AG04450 (cell line): ENCODE measurements around the gene NOTCH1. TPM values are rescaled to one million over a fixed set of nuclear protein-coding genes. Genes with fewer than 3 reads are reported as not detected.

Experiments used
- CTCF ChIA-PET: fragments of 300-600, 350-600 bp; formaldehyde crosslinking; extraction: SDS; loops from one replicate; lab custom pipeline; 2022; ENCODE audit warnings: antibody characterized with exemption, inconsistent platforms; lab: Charles Lee
- POLR2A ChIA-PET: fragments of 350-600 bp; formaldehyde crosslinking; extraction: SDS; loops from one replicate; lab custom pipeline; 2021; ENCODE audit warnings: antibody characterized with exemption, inconsistent platforms; lab: Yijun Ruan, JAX
- DNase-seq: peaks from one replicate; pipeline ENCODE4 v3.0.0-alpha.2; 2011; ENCODE audit warnings: low read depth, low spot score
- H3K27ac ChIP-seq: one replicate; pipeline ENCODE4 v1.5.1; 2012; ENCODE audit warnings: low read depth, low read length, control low read depth
- H3K27me3 ChIP-seq: one replicate; pipeline ENCODE4 v1.6.0; 2012; ENCODE audit warnings: low read length; ENCODE audit not compliant: control insufficient read depth, insufficient read depth
- H3K4me3 ChIP-seq: 2 replicates; pipeline ENCODE4 v1.5.1; 2011; ENCODE audit warnings: mild to moderate bottlenecking, low read depth, low read length, control low read depth
- H3K9me3 ChIP-seq: 2 replicates; pipeline ENCODE4 v1.5.1; 2012; ENCODE audit warnings: low read length; ENCODE audit not compliant: control insufficient read depth, insufficient read depth
- polyA plus RNA-seq: library from polyadenylated mRNA; depleted of rRNA; stranded (reverse); fragments of >200 nt; gene quantifications from 2 replicates; pipeline ENCODE4 v1.2.3, GENCODE V29; 2011
- TF ChIP-seq, protein P1 (sequence below): IDR thresholded peaks from 2 replicates; pipeline ENCODE4 v1.5.1; 2011; ENCODE audit warnings: low read depth, low read length, control low read depth, inconsistent platforms

The NOTCH1 gene
- polyA plus RNA-seq, 1 experiment, result 0.89 TPM

DNA sequence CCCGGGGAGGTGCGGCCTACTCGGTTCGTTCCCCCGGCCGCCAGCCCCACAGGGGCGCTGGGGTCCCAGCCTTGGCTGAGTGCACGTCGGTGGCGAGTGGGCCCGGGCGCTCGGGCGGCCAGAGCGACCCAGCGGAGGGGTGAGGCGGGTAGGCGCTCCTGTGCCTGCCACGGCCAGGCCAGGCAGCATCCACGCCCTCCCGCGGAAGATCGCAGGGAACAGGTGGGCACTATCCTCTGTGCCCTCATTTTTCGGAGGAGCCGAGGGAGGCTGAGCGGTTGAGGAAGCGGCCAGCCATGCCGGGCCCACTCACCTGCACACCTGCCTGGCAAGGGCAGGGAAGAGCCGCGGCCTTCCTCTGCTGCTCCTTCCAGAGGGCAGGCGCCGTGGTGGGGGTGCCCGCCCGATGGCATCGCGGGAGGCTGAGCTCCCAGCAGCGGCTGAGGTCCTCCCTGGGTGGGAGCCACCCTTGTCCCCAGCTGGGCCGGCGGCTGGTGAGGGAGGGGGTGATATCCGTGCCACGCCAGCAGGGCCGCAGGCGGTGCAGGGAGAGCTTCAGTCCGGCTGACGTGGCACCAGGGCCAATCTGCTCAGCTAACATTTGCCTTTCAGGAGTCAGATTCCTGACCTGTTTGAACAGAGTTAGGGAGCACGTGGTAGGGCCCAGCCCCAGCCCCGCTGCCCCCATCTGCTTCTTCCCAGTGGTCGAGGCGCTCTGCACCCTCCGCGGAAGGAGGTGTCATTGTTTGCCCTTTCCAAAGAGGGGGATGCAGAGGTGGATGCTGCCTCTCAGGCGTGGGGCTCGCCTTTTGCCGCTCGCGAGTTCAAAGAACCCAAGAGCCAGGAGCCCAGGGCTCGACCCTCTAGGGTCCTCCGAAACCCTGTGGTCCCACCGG is 61.4 kb downstream of the NOTCH1 start:
- no peak overlapping the region for H3K27ac ChIP-seq
- peak overlapping the region; percentile 73 for H3K4me3 ChIP-seq
- ChIA-PET CTCF (interaction anchor here (1.0 to 8.2 kb wide), 7 partner anchors 142 to 244 kb away, joined by 3 to 183 read pairs (median 27); no protein-coding TSS in a partner anchor), POLR2A (interaction anchor here (0.6 to 1.1 kb wide), 4 partner anchors 10 to 382 kb away, joined by 3 to 7 read pairs (median 4); no protein-coding TSS in a partner anchor)
- peaks cover 16% of the 10 kb centered on the region for H3K27me3 ChIP-seq
- TF ChIP-seq, protein P1, sequence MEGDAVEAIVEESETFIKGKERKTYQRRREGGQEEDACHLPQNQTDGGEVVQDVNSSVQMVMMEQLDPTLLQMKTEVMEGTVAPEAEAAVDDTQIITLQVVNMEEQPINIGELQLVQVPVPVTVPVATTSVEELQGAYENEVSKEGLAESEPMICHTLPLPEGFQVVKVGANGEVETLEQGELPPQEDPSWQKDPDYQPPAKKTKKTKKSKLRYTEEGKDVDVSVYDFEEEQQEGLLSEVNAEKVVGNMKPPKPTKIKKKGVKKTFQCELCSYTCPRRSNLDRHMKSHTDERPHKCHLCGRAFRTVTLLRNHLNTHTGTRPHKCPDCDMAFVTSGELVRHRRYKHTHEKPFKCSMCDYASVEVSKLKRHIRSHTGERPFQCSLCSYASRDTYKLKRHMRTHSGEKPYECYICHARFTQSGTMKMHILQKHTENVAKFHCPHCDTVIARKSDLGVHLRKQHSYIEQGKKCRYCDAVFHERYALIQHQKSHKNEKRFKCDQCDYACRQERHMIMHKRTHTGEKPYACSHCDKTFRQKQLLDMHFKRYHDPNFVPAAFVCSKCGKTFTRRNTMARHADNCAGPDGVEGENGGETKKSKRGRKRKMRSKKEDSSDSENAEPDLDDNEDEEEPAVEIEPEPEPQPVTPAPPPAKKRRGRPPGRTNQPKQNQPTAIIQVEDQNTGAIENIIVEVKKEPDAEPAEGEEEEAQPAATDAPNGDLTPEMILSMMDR, result no peak
- DNase-seq, result no peak
- H3K9me3 ChIP-seq, result no peaks in the 10 kb centered on the region; the same call in 1 of the 2 replicates

DNA sequence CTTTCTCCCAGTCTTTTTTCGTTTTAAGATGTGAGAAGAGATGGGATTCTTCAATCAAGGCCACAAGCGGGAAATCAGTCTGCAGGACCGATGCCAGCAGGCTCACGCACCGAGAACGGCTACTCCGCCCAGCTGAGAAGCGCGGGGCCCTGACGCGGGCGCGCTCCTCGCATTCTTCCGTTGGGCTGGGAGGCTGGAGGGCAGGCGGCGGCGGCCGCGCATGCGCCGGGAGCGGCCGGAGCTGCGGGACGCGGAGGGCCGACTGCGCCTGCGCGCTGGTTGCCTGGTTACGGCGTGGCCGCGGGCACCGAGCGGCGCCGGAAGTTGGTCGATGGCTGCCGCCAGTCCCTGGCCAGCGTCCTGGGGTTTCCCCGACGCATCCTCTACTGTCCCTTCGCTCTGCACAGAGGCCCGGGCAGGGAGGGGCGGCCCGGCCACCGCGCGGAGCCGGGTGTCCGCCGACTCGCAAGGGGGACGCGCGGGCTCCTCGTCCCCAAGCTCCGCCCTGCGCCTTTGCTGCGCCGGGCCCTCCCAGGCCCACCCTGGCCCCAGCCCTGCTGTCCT is 62.2 kb downstream of the NOTCH1 start:
- DNase-seq, result peak; percentile 51
- Histone ChIP-seq H3K27ac (peak overlapping the region; percentile 99), H3K9me3 (no peaks in the 10 kb centered on the region; the same call in 1 of the 2 replicates), H3K27me3 (peaks cover 16% of the 10 kb centered on the region), H3K4me3 (peak overlapping the region; percentile 73)
- TF ChIP-seq, protein P1, result no peak
- CTCF ChIA-PET, result interaction anchor here (1.8 to 6.7 kb wide), 4 partner anchors 148 to 188 kb away, joined by 5 to 73 read pairs (median 41); no protein-coding TSS in a partner anchor
- POLR2A ChIA-PET, result interaction anchor here (0.6 to 1.1 kb wide), 5 partner anchors 10 to 381 kb away, joined by 3 to 7 read pairs (median 3); no protein-coding TSS in a partner anchor

DNA sequence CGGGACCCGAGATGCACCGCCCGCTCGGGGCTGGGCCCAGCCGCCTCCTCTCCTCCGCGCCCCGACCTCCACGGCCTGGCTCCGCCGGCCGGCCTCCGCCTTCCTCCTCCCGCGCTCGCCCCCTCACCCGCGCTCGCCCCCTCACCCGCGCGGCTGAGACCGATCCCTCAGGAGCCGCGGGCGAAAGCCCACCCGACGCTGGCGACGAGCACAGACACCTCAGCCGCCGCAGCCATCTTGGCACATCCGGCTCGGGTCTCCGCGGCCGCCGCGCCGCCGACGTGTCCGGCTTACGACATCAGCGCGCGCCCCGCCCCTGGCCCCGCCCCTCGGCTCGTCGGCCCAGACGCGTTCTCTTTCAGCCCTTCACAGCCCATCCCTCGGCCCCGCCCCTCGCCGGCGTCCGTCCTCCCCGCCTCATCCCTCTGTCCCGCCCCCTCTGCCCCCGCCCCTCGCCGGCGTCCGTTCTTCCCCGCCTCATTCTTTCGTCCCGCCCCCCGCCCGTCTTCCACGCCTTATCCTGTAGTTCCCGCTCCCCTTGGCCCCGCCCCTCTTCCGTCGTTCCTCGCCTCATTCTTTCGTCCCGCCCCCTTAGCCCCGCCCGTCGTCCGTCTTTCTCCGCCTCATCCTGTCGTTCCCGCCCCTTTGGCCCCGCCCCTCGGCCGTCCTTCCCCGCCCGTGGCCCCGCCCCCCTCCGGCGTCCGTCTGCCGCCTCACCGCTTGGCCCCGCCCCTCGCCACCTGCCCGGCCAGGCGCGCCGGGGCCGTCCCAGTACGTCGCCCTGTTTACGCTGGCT is 62.9 kb downstream of the NOTCH1 start, which contains the start of gene SEC16A:
Gene SEC16A, minus strand, starts transcription at position 248 of the 796 bp plus-strand sequence. CDS start 5,425 bp downstream, outside the sequence.
- CTCF ChIA-PET, result interaction anchor here (1.8 to 6.7 kb wide), 3 partner anchors 149 to 189 kb away, joined by 5 to 73 read pairs (median 55); no protein-coding TSS in a partner anchor
- POLR2A ChIA-PET, result interaction anchor here (0.7 to 1.1 kb wide), 4 partner anchors 9 to 159 kb away, joined by 3 to 7 read pairs (median 3); no protein-coding TSS in a partner anchor
- peaks cover 15% of the 10 kb centered on the region for H3K27me3 ChIP-seq

DNA sequence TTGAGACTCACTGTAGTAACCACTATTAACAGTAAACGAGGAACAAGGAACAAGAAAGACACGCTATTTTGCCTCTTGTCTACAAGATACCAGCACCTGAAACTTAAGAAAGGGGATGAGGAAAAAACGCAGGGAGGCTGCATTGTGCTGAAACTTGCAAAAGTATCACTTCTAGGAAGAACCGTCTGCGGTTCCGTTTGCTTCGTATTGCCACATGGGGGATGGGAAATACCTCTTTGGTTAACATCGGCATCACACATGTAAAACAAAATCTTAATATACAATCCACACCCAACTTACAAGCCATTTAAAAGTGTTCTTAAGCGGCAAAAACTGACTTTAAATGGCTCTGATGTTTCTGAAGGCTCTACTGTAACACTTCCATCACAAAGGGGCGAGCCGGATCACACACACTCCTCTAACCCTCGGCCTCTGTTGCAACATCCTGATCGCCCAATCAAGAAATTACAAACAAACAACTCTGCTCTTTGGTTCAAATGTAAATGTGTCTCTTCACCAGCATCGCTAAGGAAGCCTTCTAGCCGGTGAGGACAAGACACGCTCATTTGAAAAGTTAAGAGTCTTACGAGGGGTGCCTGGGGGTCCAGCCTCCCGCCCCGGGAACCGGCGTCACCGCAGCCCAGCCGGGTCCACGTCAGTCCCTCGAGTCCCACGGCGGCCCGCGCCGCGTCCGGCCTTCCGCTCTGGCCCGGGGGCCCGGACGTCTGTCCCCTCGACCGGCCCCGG is 63.6 kb downstream of the NOTCH1 start:
- ChIA-PET POLR2A (no interaction called here), CTCF (no interaction called here)
- Histone ChIP-seq H3K4me3 (peak overlapping the region; percentile 84), H3K27ac (peak overlapping the region; percentile 87), H3K27me3 (peaks cover 8% of the 10 kb centered on the region), H3K9me3 (no peaks in the 10 kb centered on the region; the same call in 1 of the 2 replicates)
- DNase-seq, result no peak
- TF ChIP-seq, protein P1, result no peak

More for the DNA sequence above, 62.9 kb downstream of the NOTCH1 start, which contains the start of gene SEC16A:
- DNase-seq, result peak; percentile 97
- Histone ChIP-seq H3K4me3 (peak within 1 kb of the TSS; percentile 84), H3K27ac (peak within 1 kb of the TSS; percentile 99), H3K9me3 (no peaks in the 10 kb centered on the region; the same call in 1 of the 2 replicates)
- TF ChIP-seq, protein P1, result no peak
